22Rv1 (cell line): Measurements from ENCODE around the gene IL27RA.

Experiments
- ZFX ChIP-seq: fragments of 450-650 bp; IDR thresholded peaks from 2 replicates; pipeline ENCODE4 v1.6.1; 2017; ENCODE audit warnings: antibody characterized with exemption, borderline replicate concordance
- TF ChIP-seq, protein P1 (sequence below): fragments of 450-650 bp; IDR thresholded peaks from 2 replicates; pipeline ENCODE4 v1.5.1; 2017; ENCODE audit warnings: mild to moderate bottlenecking

DNA sequence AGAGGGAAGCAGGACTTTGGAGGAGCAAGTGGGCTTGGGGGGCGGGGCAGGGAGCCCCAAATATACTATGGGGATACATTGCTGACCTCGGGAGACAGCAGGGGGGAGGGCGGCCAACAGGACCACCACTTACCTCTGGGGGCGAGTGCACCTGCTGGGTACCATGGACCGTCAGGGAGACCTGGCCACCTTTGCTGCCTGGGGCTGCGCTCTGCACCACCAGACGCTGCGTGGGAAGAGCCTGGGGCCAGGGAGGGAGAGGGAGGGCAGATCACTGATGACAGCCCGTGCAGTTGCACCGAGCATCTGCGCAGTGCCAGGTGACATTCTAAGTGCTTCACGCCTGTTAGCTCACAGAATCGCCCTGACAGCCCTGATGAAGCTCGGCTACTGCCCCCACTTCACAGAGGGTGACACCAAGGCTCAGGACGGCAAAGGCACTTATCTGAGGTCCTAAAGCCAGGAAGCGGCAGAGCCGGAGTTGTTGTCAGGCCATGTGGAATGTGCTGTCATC is 49.5 kb upstream of the IL27RA start:
- TF ChIP-seq, protein P1, sequence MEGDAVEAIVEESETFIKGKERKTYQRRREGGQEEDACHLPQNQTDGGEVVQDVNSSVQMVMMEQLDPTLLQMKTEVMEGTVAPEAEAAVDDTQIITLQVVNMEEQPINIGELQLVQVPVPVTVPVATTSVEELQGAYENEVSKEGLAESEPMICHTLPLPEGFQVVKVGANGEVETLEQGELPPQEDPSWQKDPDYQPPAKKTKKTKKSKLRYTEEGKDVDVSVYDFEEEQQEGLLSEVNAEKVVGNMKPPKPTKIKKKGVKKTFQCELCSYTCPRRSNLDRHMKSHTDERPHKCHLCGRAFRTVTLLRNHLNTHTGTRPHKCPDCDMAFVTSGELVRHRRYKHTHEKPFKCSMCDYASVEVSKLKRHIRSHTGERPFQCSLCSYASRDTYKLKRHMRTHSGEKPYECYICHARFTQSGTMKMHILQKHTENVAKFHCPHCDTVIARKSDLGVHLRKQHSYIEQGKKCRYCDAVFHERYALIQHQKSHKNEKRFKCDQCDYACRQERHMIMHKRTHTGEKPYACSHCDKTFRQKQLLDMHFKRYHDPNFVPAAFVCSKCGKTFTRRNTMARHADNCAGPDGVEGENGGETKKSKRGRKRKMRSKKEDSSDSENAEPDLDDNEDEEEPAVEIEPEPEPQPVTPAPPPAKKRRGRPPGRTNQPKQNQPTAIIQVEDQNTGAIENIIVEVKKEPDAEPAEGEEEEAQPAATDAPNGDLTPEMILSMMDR: no peak
- no peak for TF ChIP-seq ZFX
